Neural progenitor cell (in vitro differentiated cells): ENCODE measurements around the gene CPNE4. TPM values are rescaled to one million over a fixed set of nuclear protein-coding genes. Genes with fewer than 3 reads are reported as not detected.

Experiments used
- DNase-seq: peaks from one replicate; pipeline ENCODE4 v3.0.0-alpha.2; 2016; ENCODE audit warnings: low spot score
- H2AFZ ChIP-seq: fragments of 200-600 bp; sonication (generic); replicated peaks from 2 replicates; pipeline ENCODE4 v1.6.1; 2016; ENCODE audit warnings: antibody characterized with exemption
- H3F3A ChIP-seq: fragments of 200-600 bp; sonication (generic); 2 replicates; pipeline ENCODE4 v1.6.1; 2016; ENCODE audit warnings: antibody characterized with exemption, low read depth
- H3K27ac ChIP-seq: fragments of 200-600 bp; sonication (generic); 2 replicates; pipeline ENCODE4 v1.5.1; 2016; ENCODE audit warnings: mild to moderate bottlenecking
- H3K27me3 ChIP-seq: fragments of 200-600 bp; sonication (generic); 2 replicates; pipeline ENCODE4 v1.6.1; 2016; ENCODE audit warnings: mild to moderate bottlenecking, moderate library complexity
- H3K36me3 ChIP-seq: fragments of 200-600 bp; sonication (generic); 2 replicates; pipeline ENCODE4 v1.5.1; 2016
- H3K4me1 ChIP-seq: fragments of 200-600 bp; sonication (generic); 2 replicates; pipeline ENCODE4 v1.6.1; 2016; ENCODE audit warnings: mixed run types
- H3K4me2 ChIP-seq: fragments of 200-600 bp; sonication (generic); 2 replicates; pipeline ENCODE4 v1.6.1; 2016
- H3K4me3 ChIP-seq: fragments of 200-600 bp; sonication (generic); 2 replicates; pipeline ENCODE4 v1.5.1; 2016
- H3K79me2 ChIP-seq: fragments of 200-600 bp; sonication (generic); 2 replicates; pipeline ENCODE4 v1.6.1; 2016; ENCODE audit warnings: low read depth
- H3K9ac ChIP-seq: fragments of 200-600 bp; sonication (generic); 2 replicates; pipeline ENCODE4 v1.6.1; 2016
- H3K9me3 ChIP-seq: fragments of 200-600 bp; sonication (generic); 2 replicates; pipeline ENCODE4 v1.5.1; 2016; ENCODE audit warnings: low read depth
- H4K20me1 ChIP-seq: fragments of 200-600 bp; sonication (generic); 2 replicates; pipeline ENCODE4 v1.6.1; 2016; ENCODE audit warnings: low read depth
- H3K27ac Mint-ChIP-seq: 3 replicates; pipeline ENCODE4 v1.8.0; 2021; ENCODE audit warnings: mixed read lengths
- H3K27me3 Mint-ChIP-seq: 2 replicates; pipeline ENCODE4 v1.8.0; 2022; ENCODE audit warnings: low read depth, mild to moderate bottlenecking, inconsistent platforms, moderate library complexity, mixed read lengths; ENCODE audit not compliant: insufficient read depth
- H3K36me3 Mint-ChIP-seq: 3 replicates; pipeline ENCODE4 v1.8.0; 2021; ENCODE audit warnings: mixed read lengths
- H3K4me1 Mint-ChIP-seq: 3 replicates; pipeline ENCODE4 v1.8.0; 2021; ENCODE audit warnings: mixed read lengths
- H3K4me3 Mint-ChIP-seq: 3 replicates; pipeline ENCODE4 v1.8.0; 2021; ENCODE audit warnings: mild to moderate bottlenecking, moderate library complexity, mixed read lengths
- H3K9me3 Mint-ChIP-seq: 3 replicates; pipeline ENCODE4 v1.8.0; 2020; ENCODE audit warnings: mixed read lengths
- EZH2 ChIP-seq: fragments of 200-600 bp; sonication (generic); IDR thresholded peaks from 2 replicates; pipeline ENCODE4 v1.6.1; 2017; ENCODE audit warnings: antibody characterized with exemption, mild to moderate bottlenecking, moderate library complexity
- EZH2phosphoT487 ChIP-seq: fragments of 200-600 bp; sonication (generic); IDR thresholded peaks from 2 replicates; pipeline ENCODE4 v1.6.1; 2017; ENCODE audit warnings: antibody characterized with exemption
- total RNA-seq: library from RNA; depleted of rRNA; stranded (reverse); fragments of >200 nt; gene quantifications from 2 replicates; pipeline ENCODE4 v1.2.3, GENCODE V29; 2015; ENCODE audit warnings: low replicate concordance
- TF ChIP-seq, protein P1 (sequence below): fragments of 200-600 bp; sonication (generic); IDR thresholded peaks from 2 replicates; pipeline ENCODE4 v1.5.1; 2017; ENCODE audit warnings: antibody characterized with exemption, mild to moderate bottlenecking

The CPNE4 gene
- total RNA-seq, 1 donor from 2014 or later, result not detected

- H3K4me3 Mint-ChIP-seq, result no peak overlapping the region
- Histone ChIP-seq H3K4me3 (no peak overlapping the region), H3K36me3 (no peaks in the 10 kb centered on the region), H3K79me2 (no peaks in the 10 kb centered on the region), H3K4me1 (no peaks in the 10 kb centered on the region), H4K20me1 (no peaks in the 10 kb centered on the region), H3K27ac (no peak overlapping the region), H3K27me3 (no peaks in the 10 kb centered on the region), H3K9me3 (no peaks in the 10 kb centered on the region), H3K4me2 (no peak overlapping the region), H2AFZ (no peak overlapping the region), H3K9ac (no peak overlapping the region), H3F3A (no peaks in the 10 kb centered on the region)
- no peaks in the 10 kb centered on the region for H3K9me3 Mint-ChIP-seq
- DNase-seq, result no peak
- H3K36me3 Mint-ChIP-seq, result no peaks in the 10 kb centered on the region
- no peaks in the 10 kb centered on the region for H3K27me3 Mint-ChIP-seq
- TF ChIP-seq, protein P1, sequence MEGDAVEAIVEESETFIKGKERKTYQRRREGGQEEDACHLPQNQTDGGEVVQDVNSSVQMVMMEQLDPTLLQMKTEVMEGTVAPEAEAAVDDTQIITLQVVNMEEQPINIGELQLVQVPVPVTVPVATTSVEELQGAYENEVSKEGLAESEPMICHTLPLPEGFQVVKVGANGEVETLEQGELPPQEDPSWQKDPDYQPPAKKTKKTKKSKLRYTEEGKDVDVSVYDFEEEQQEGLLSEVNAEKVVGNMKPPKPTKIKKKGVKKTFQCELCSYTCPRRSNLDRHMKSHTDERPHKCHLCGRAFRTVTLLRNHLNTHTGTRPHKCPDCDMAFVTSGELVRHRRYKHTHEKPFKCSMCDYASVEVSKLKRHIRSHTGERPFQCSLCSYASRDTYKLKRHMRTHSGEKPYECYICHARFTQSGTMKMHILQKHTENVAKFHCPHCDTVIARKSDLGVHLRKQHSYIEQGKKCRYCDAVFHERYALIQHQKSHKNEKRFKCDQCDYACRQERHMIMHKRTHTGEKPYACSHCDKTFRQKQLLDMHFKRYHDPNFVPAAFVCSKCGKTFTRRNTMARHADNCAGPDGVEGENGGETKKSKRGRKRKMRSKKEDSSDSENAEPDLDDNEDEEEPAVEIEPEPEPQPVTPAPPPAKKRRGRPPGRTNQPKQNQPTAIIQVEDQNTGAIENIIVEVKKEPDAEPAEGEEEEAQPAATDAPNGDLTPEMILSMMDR, result no peak
- TF ChIP-seq EZH2phosphoT487, result no peak
- no peak for TF ChIP-seq EZH2
- no peak overlapping the region for H3K27ac Mint-ChIP-seq
- H3K4me1 Mint-ChIP-seq, result peaks cover 5% of the 10 kb centered on the region
These were observed 305.7 kb downstream of the CPNE4 start for GRCh38 chr3:131728898-131729642.

- DNase-seq, result no peak
These were observed 309.4 kb downstream of the CPNE4 start for GRCh38 chr3:131725414-131725813.

GRCh38 chr3:131723343-131723742 lies 311.5 kb downstream of the CPNE4 start:
- no peaks in the 10 kb centered on the region for H3K27me3 ChIP-seq
- no peak overlapping the region for H3K4me2 ChIP-seq
- Mint-ChIP-seq H3K27ac (no peak overlapping the region), H3K36me3 (no peaks in the 10 kb centered on the region), H3K4me1 (peaks cover 7% of the 10 kb centered on the region), H3K4me3 (no peak overlapping the region), H3K9me3 (no peaks in the 10 kb centered on the region), H3K27me3 (no peaks in the 10 kb centered on the region)
- no peaks in the 10 kb centered on the region for H3F3A ChIP-seq
- no peaks in the 10 kb centered on the region for H3K4me1 ChIP-seq
- H3K9me3 ChIP-seq, result no peaks in the 10 kb centered on the region
- no peaks in the 10 kb centered on the region for H3K36me3 ChIP-seq
- no peak overlapping the region for H3K4me3 ChIP-seq
- no peak overlapping the region for H2AFZ ChIP-seq
- H3K9ac ChIP-seq, result no peak overlapping the region
- no peak for DNase-seq
- H3K79me2 ChIP-seq, result no peaks in the 10 kb centered on the region
- TF ChIP-seq EZH2phosphoT487, result no peak
- TF ChIP-seq, protein P1, result no peak
- no peak for TF ChIP-seq EZH2
- H4K20me1 ChIP-seq, result no peaks in the 10 kb centered on the region
- H3K27ac ChIP-seq, result no peak overlapping the region

More at GRCh38 chr3:131725414-131725813, 309.4 kb downstream of the CPNE4 start:
- no peak overlapping the region for H3K4me3 ChIP-seq
- H2AFZ ChIP-seq, result no peak overlapping the region
- H4K20me1 ChIP-seq, result no peaks in the 10 kb centered on the region
- no peaks in the 10 kb centered on the region for H3K36me3 Mint-ChIP-seq
- H3K27ac ChIP-seq, result no peak overlapping the region
- H3K79me2 ChIP-seq, result no peaks in the 10 kb centered on the region
- H3K27me3 Mint-ChIP-seq, result no peaks in the 10 kb centered on the region
- no peaks in the 10 kb centered on the region for H3K4me1 ChIP-seq
- no peaks in the 10 kb centered on the region for H3K9me3 ChIP-seq
- no peak overlapping the region for H3K9ac ChIP-seq
- no peaks in the 10 kb centered on the region for H3K36me3 ChIP-seq
- no peak overlapping the region for H3K4me3 Mint-ChIP-seq
- TF ChIP-seq, protein P1, result no peak
- no peak for TF ChIP-seq EZH2phosphoT487
- peaks cover 4% of the 10 kb centered on the region for H3K4me1 Mint-ChIP-seq
- no peaks in the 10 kb centered on the region for H3K9me3 Mint-ChIP-seq
- H3K27me3 ChIP-seq, result no peaks in the 10 kb centered on the region
- no peaks in the 10 kb centered on the region for H3F3A ChIP-seq
- H3K27ac Mint-ChIP-seq, result no peak overlapping the region
- H3K4me2 ChIP-seq, result no peak overlapping the region
